H9 (cell line): ENCODE results near the gene KRT9. TPM values are rescaled to one million over a fixed set of nuclear protein-coding genes. Genes with fewer than 3 reads are reported as not detected.

Experiments
- DNase-seq: peaks from one replicate; pipeline ENCODE4 v3.0.0-alpha.2; 2017
- H2AFZ ChIP-seq: one replicate; pipeline ENCODE4 v1.6.1; 2013; ENCODE audit warnings: mild to moderate bottlenecking, low read length, control low read depth, moderate library complexity
- H2AK5ac ChIP-seq: 2 replicates; pipeline ENCODE4 v1.6.1; 2013; ENCODE audit warnings: low read length, control low read depth, mixed read lengths; ENCODE audit not compliant: insufficient read length
- H2BK120ac ChIP-seq: one replicate; pipeline ENCODE4 v1.6.1; 2013; ENCODE audit warnings: low read depth, mild to moderate bottlenecking, low read length, control low read depth, inconsistent platforms; ENCODE audit not compliant: poor library complexity, severe bottlenecking
- H2BK12ac ChIP-seq: 2 replicates; pipeline ENCODE4 v1.6.1; 2013; ENCODE audit warnings: low read length, control low read depth, mixed read lengths, low read depth; ENCODE audit not compliant: insufficient read length
- H2BK15ac ChIP-seq: 2 replicates; pipeline ENCODE4 v1.6.1; 2013; ENCODE audit warnings: low read depth, low read length, control low read depth
- H2BK20ac ChIP-seq: one replicate; pipeline ENCODE4 v1.6.1; 2013; ENCODE audit warnings: low read depth, mild to moderate bottlenecking, low read length, control low read depth, inconsistent platforms; ENCODE audit not compliant: poor library complexity, severe bottlenecking
- H2BK5ac ChIP-seq: 2 replicates; pipeline ENCODE4 v1.6.1; 2013; ENCODE audit warnings: low read length, control low read depth, mixed read lengths; ENCODE audit not compliant: insufficient read length
- H3K14ac ChIP-seq: 2 replicates; pipeline ENCODE4 v1.6.1; 2013; ENCODE audit warnings: low read length, control low read depth; ENCODE audit not compliant: insufficient read depth
- H3K18ac ChIP-seq: 2 replicates; pipeline ENCODE4 v1.6.1; 2013; ENCODE audit warnings: low read depth, mild to moderate bottlenecking, mixed read lengths, low read length, control low read depth; ENCODE audit not compliant: insufficient read length
- H3K23ac ChIP-seq: 2 replicates; pipeline ENCODE4 v1.6.1; 2013; ENCODE audit warnings: low read length, control low read depth, mixed read lengths, low read depth; ENCODE audit not compliant: insufficient read length
- H3K23me2 ChIP-seq: 2 replicates; pipeline ENCODE4 v1.6.1; 2013; ENCODE audit warnings: low read depth, mild to moderate bottlenecking, mixed read lengths, low read length, control low read depth; ENCODE audit not compliant: insufficient read length, poor library complexity, severe bottlenecking
- H3K27ac ChIP-seq: 2 replicates; pipeline ENCODE4 v1.5.1; 2013; ENCODE audit warnings: low read length, control low read depth, mixed read lengths, low read depth; ENCODE audit not compliant: insufficient read length
- H3K27me3 ChIP-seq: 2 replicates; pipeline ENCODE4 v1.6.1; 2013; ENCODE audit warnings: low read length, control low read depth, inconsistent platforms; ENCODE audit not compliant: insufficient read depth
- H3K4ac ChIP-seq: 2 replicates; pipeline ENCODE4 v1.6.1; 2013; ENCODE audit warnings: low read depth, mild to moderate bottlenecking, control low read depth, inconsistent platforms, low read length, moderate library complexity
- H3K4me1 ChIP-seq: 2 replicates; pipeline ENCODE4 v1.6.1; 2013; ENCODE audit warnings: low read length, control low read depth, inconsistent platforms; ENCODE audit not compliant: insufficient read depth
- H3K4me2 ChIP-seq: 2 replicates; pipeline ENCODE4 v1.6.1; 2013; ENCODE audit warnings: low read length, control low read depth, mixed read lengths; ENCODE audit not compliant: insufficient read length, insufficient read depth
- H3K56ac ChIP-seq: 2 replicates; pipeline ENCODE4 v1.6.1; 2013; ENCODE audit warnings: low read depth, mild to moderate bottlenecking, mixed read lengths, low read length, control low read depth; ENCODE audit not compliant: insufficient read length
- H3K79me1 ChIP-seq: 2 replicates; pipeline ENCODE4 v1.6.1; 2013; ENCODE audit warnings: low read depth, mild to moderate bottlenecking, moderate library complexity, low read length, control low read depth, inconsistent platforms; ENCODE audit not compliant: insufficient read depth, poor library complexity, severe bottlenecking
- H3K79me2 ChIP-seq: 2 replicates; pipeline ENCODE4 v1.6.1; 2013; ENCODE audit warnings: low read length, control low read depth, inconsistent platforms; ENCODE audit not compliant: insufficient read depth
- H3K9ac ChIP-seq: 2 replicates; pipeline ENCODE4 v1.6.1; 2013; ENCODE audit warnings: low read length, control low read depth, mixed read lengths; ENCODE audit not compliant: insufficient read length; ENCODE audit errors: extremely low read depth
- H3K9me3 ChIP-seq: one replicate; pipeline ENCODE4 v1.6.1; 2013; ENCODE audit warnings: low read depth, low read length, inconsistent platforms; ENCODE audit not compliant: control insufficient read depth
- H3T11ph ChIP-seq: one replicate; pipeline ENCODE4 v1.6.1; 2013; ENCODE audit warnings: mild to moderate bottlenecking, low read length, control low read depth, inconsistent platforms
- H4K20me1 ChIP-seq: one replicate; pipeline ENCODE4 v1.6.1; 2013; ENCODE audit not compliant: control insufficient read depth, insufficient read length, insufficient read depth
- H4K5ac ChIP-seq: 2 replicates; pipeline ENCODE4 v1.6.1; 2013; ENCODE audit warnings: low read depth, mild to moderate bottlenecking, mixed read lengths, low read length, control low read depth; ENCODE audit not compliant: insufficient read length
- H4K8ac ChIP-seq: replicated peaks from 2 replicates; pipeline ENCODE4 v1.6.1; 2013; ENCODE audit warnings: low read length, control low read depth, mixed read lengths, low read depth; ENCODE audit not compliant: insufficient read length
- H4K91ac ChIP-seq: 2 replicates; pipeline ENCODE4 v1.6.1; 2013; ENCODE audit warnings: low read depth, mild to moderate bottlenecking, moderate library complexity, mixed read lengths, low read length, control low read depth; ENCODE audit not compliant: insufficient read length
- H3K27ac Mint-ChIP-seq, 3 experiments: 2 replicates in 2 of 3; 3 replicates in 1 of 3; pipeline ENCODE4 v1.8.0; 2020 to 2021; ENCODE audit warnings: mixed read lengths in 3 of 3, mild to moderate bottlenecking in 1 of 3, moderate library complexity in 1 of 3
- H3K27me3 Mint-ChIP-seq: 2 replicates; pipeline ENCODE4 v1.8.0; 2021; ENCODE audit warnings: low read depth, mild to moderate bottlenecking, moderate library complexity, mixed read lengths
- H3K36me3 Mint-ChIP-seq, 3 experiments: 2 replicates in 2 of 3; 3 replicates in 1 of 3; pipeline ENCODE4 v1.8.0; 2020 to 2021; ENCODE audit warnings: low read depth in 3 of 3, mixed read lengths in 3 of 3; ENCODE audit not compliant: insufficient read depth in 1 of 3
- H3K4me1 Mint-ChIP-seq, 2 experiments: 2 replicates each; pipeline ENCODE4 v1.8.0; 2020; ENCODE audit warnings: mixed read lengths in 2 of 2
- H3K4me3 Mint-ChIP-seq, 2 experiments: 2 replicates in 1 of 2; 3 replicates in 1 of 2; pipeline ENCODE4 v1.8.0; 2020 to 2021; ENCODE audit warnings: mild to moderate bottlenecking in 2 of 2, mixed read lengths in 2 of 2, moderate library complexity in 1 of 2
- H3K9me3 Mint-ChIP-seq, 2 experiments: 2 replicates in 1 of 2; 3 replicates in 1 of 2; pipeline ENCODE4 v1.8.0; 2020; ENCODE audit warnings: mild to moderate bottlenecking in 2 of 2, mixed read lengths in 2 of 2, moderate library complexity in 1 of 2
- WGBS: extraction: QIAGEN DNeasy Blood & Tissue Kit; methylation state at CpG from one replicate; pipeline ENCODE4 v1.1.7; 2013; ENCODE audit warnings: missing lambda C conversion rate, low lambda C conversion rate, mixed read lengths; ENCODE audit not compliant: insufficient read length; ENCODE audit errors: extremely low coverage; 5-methylcytosine and 5-hydroxymethylcytosine counted together
- total RNA-seq: library from RNA; stranded (reverse); gene quantifications from 2 replicates; pipeline ENCODE4 v1.2.1, GENCODE V29; 2021
- TF ChIP-seq, protein P1 (sequence below): fragments of 200-600 bp; sonication (generic); conservative IDR thresholded peaks from 3 replicates; pipeline ENCODE4 v1.8.0; 2021; ENCODE audit warnings: antibody characterized with exemption, mild to moderate bottlenecking

The KRT9 gene
- total RNA-seq, 1 experiment from 2014 or later, result not detected

- H3K36me3 Mint-ChIP-seq, result peaks cover 19 to 29% (median 26%) of the 10 kb centered on the region in 3 experiments; a peak in 6 of 7 replicates
- no peak overlapping the region for H3K23ac ChIP-seq
- no peak overlapping the region for H3K9ac ChIP-seq
- no peaks in the 10 kb centered on the region for H4K20me1 ChIP-seq
- no peak overlapping the region for H4K91ac ChIP-seq
- no peaks in the 10 kb centered on the region for H3K9me3 Mint-ChIP-seq
- H3K27ac Mint-ChIP-seq, result peak overlapping the region; percentile 19 to 96 (median 25); a peak in 3 of 7 replicates
- no peak overlapping the region for H2AFZ ChIP-seq
- TF ChIP-seq, protein P1, sequence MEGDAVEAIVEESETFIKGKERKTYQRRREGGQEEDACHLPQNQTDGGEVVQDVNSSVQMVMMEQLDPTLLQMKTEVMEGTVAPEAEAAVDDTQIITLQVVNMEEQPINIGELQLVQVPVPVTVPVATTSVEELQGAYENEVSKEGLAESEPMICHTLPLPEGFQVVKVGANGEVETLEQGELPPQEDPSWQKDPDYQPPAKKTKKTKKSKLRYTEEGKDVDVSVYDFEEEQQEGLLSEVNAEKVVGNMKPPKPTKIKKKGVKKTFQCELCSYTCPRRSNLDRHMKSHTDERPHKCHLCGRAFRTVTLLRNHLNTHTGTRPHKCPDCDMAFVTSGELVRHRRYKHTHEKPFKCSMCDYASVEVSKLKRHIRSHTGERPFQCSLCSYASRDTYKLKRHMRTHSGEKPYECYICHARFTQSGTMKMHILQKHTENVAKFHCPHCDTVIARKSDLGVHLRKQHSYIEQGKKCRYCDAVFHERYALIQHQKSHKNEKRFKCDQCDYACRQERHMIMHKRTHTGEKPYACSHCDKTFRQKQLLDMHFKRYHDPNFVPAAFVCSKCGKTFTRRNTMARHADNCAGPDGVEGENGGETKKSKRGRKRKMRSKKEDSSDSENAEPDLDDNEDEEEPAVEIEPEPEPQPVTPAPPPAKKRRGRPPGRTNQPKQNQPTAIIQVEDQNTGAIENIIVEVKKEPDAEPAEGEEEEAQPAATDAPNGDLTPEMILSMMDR, result no peak
- 0 out of 2 replicates have a peak overlapping the region, but pooled peaks have one; percentile 50 for H3K14ac ChIP-seq
- H2BK120ac ChIP-seq, result no peak overlapping the region
- H2AK5ac ChIP-seq, result no peak overlapping the region
- no peaks in the 10 kb centered on the region for H3K9me3 ChIP-seq
- peak overlapping the region; percentile 36 for H3K18ac ChIP-seq
- H4K5ac ChIP-seq, result no peak overlapping the region
- H3K4me3 Mint-ChIP-seq, result peak overlapping the region; percentile 88 to 94
- H3K4ac ChIP-seq, result no peak overlapping the region
- WGBS, result no CpG with 5 or more reads among the region's 10 CpGs
- no peak overlapping the region for H3K4me2 ChIP-seq
- no peak overlapping the region for H2BK15ac ChIP-seq
- H3K27ac ChIP-seq, result no peak overlapping the region
- no peak overlapping the region for H4K8ac ChIP-seq
- no peaks in the 10 kb centered on the region for H3K4me1 ChIP-seq
- no peak for DNase-seq
- peaks cover 20% of the 10 kb centered on the region for H3K27me3 Mint-ChIP-seq
- no peaks in the 10 kb centered on the region for H3K27me3 ChIP-seq
- peaks cover 13% of the 10 kb centered on the region for H3K23me2 ChIP-seq
- H3K79me1 ChIP-seq, result no peaks in the 10 kb centered on the region
- no peak overlapping the region for H2BK5ac ChIP-seq
- H2BK20ac ChIP-seq, result no peak overlapping the region
- peaks cover 30 to 33% of the 10 kb centered on the region in 2 experiments for H3K4me1 Mint-ChIP-seq
- H2BK12ac ChIP-seq, result no peak overlapping the region
- H3T11ph ChIP-seq, result no peak overlapping the region
- peaks cover 4% of the 10 kb centered on the region; the same call in 1 of the 2 replicates for H3K79me2 ChIP-seq
- H3K56ac ChIP-seq, result no peak overlapping the region
These were observed 42.9 kb downstream of the KRT9 start for GRCh38 chr17:41528959-41529353.
